ENCODE data around the gene PIPOX. TPM values are rescaled to one million over a fixed set of nuclear protein-coding genes. Genes with fewer than 3 reads are reported as not detected.

The PIPOX gene
- total and polyA plus RNA-seq, 2 experiments from 2014 or later: not detected

DNA sequence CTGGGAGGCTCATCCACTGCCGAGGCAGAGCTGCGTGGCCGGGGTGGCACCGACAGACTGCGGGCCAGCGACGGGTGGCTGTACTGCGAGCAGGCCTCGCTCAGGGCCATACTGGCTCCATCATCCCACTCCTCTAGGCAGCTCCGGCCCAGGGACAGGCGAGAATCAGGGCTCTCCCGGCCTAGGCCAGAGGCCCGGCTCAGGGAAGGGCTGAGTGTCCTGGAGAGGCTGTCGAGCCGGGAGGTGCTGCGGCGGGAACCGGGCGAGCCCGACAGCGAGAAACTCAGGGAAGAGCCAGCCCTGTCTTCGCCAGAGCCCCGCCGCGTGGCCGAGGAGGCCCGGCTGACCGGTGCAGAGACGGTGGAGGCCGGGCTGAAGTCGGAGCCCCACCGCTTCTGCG, 37.4 kb downstream of the PIPOX start:
- Histone ChIP-seq H3K9me2 (ENCODE audit: insufficient read depth) (no peaks in the 10 kb centered on the region), H4K20me1 (ENCODE audit: insufficient read depth) (no peaks in the 10 kb centered on the region), H2AFZ (no peak overlapping the region), H3F3A (ENCODE audit: insufficient read depth) (no peaks in the 10 kb centered on the region), H3K4me1 (ENCODE audit: insufficient read depth) (no peaks in the 10 kb centered on the region), H3K36me3 (ENCODE audit: low read depth) (no peaks in the 10 kb centered on the region), H3K79me2 (ENCODE audit: insufficient read depth) (no peaks in the 10 kb centered on the region), H3K27me3 (replicated peaks; ENCODE audit: insufficient read depth) (no peaks in the 10 kb centered on the region), H3K9me3 (ENCODE audit: low read depth) (no peaks in the 10 kb centered on the region), H3K4me3 (no peak overlapping the region), H3K4me2 (ENCODE audit: unreplicated experiment) (no peak overlapping the region), H3K9ac (no peak overlapping the region), H3K27ac (no peak overlapping the region)
- DNase-seq: no peak
- WGBS, 2 experiments (ENCODE audit: low coverage in 1 of 2, low lambda C conversion rate in 2 of 2, missing lambda C conversion rate in 2 of 2): 94 to 97% methylated on average over 17 to 32 of the region's 33 CpGs
- TF ChIP-seq EZH2phosphoT487 (IDR thresholded peaks at IDR 0.05; ENCODE audit: insufficient read depth, low read depth) (no peak), EZH2 (IDR thresholded peaks at IDR 0.05; ENCODE audit: insufficient read depth, poor library complexity, severe bottlenecking) (no peak)
- in situ Hi-C loops (cut with MboI): no loop called here

DNA sequence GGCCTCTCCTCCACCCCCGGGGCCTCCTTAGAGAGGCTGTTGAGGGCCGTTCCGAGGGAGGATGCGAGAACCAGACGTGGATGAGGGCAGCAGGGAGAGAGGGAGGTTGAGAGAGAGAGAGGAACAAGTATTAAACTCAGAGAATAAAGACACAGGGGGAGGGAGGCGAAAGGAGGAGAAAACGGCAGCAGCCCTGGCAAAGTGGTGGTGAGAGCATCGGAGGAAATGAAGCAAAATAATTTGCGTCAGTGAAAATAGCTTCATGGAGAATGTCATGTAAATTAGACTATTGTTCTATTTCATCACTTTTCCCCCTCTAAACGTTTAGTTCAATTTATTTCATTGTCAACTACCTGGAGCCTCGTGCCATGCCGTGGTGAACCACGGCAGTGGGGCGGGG, 38.0 kb downstream of the PIPOX start:
- no peaks in the 10 kb centered on the region for H3F3A ChIP-seq (ENCODE audit: insufficient read depth)

DNA sequence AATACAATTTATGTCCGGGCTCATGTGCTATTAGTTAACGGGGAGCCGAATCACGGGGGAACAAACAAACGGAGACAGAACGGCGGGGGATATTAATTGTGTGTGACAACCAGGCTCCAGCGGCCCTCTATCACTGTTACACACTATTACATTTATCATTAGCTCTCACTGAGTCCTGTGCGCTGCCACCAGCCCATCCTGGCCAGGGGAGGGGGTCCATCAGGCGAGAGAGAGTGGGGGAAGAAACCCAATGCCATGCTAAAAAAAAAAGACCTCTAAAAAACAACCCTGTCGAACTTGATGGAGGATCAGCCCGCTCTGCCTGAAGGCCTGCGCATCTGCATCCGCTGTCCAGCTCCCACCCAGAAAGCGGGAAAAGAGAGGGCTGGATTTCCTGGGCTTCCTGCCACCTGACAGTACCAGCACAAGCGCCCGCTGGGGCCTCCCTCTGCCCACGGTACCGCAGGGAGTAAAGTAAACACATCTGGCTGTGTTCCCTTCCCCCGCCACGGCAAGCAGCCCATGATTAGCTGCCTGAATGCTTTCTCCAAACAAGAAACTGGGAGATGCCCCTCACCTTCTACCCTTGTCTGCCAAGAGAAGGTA, 41.7 kb downstream of the PIPOX start:
- H3K9ac ChIP-seq: no peak overlapping the region
- no peak overlapping the region for H3K27ac ChIP-seq
- no peak overlapping the region for H3K4me3 ChIP-seq
- in situ Hi-C loops (cut with MboI): no loop called here
- DNase-seq: no peak
- no peak for TF ChIP-seq EZH2 (IDR thresholded peaks at IDR 0.05; ENCODE audit: insufficient read depth, poor library complexity, severe bottlenecking)
- TF ChIP-seq EZH2phosphoT487 (IDR thresholded peaks at IDR 0.05; ENCODE audit: insufficient read depth, low read depth): no peak
- H3K9me3 ChIP-seq (ENCODE audit: low read depth): no peaks in the 10 kb centered on the region
- no peak overlapping the region for H3K4me2 ChIP-seq (ENCODE audit: unreplicated experiment)
- no peaks in the 10 kb centered on the region for H3K9me2 ChIP-seq (ENCODE audit: insufficient read depth)
- no peak overlapping the region for H2AFZ ChIP-seq
- 85% methylated on average over 20 to 21 of the region's 21 CpGs for WGBS, 2 experiments (ENCODE audit: low coverage in 1 of 2, low lambda C conversion rate in 2 of 2, missing lambda C conversion rate in 2 of 2)
- no peaks in the 10 kb centered on the region; the same call in 1 of the 2 replicates for H3K36me3 ChIP-seq (ENCODE audit: low read depth)
- H3K4me1 ChIP-seq (ENCODE audit: insufficient read depth): no peaks in the 10 kb centered on the region
- no peaks in the 10 kb centered on the region for H3K79me2 ChIP-seq (ENCODE audit: insufficient read depth)
- H3F3A ChIP-seq (ENCODE audit: insufficient read depth): no peaks in the 10 kb centered on the region
- no peaks in the 10 kb centered on the region for H3K27me3 ChIP-seq (replicated peaks; ENCODE audit: insufficient read depth)
- no peaks in the 10 kb centered on the region for H4K20me1 ChIP-seq (ENCODE audit: insufficient read depth)

More for the DNA sequence above, 38.0 kb downstream of the PIPOX start:
- H3K27me3 ChIP-seq (replicated peaks; ENCODE audit: insufficient read depth): no peaks in the 10 kb centered on the region
- no peaks in the 10 kb centered on the region for H3K9me2 ChIP-seq (ENCODE audit: insufficient read depth)
- H3K79me2 ChIP-seq (ENCODE audit: insufficient read depth): no peaks in the 10 kb centered on the region
- no peak for DNase-seq
- no peak overlapping the region for H2AFZ ChIP-seq
- no peaks in the 10 kb centered on the region for H3K9me3 ChIP-seq (ENCODE audit: low read depth)
- H3K36me3 ChIP-seq (ENCODE audit: low read depth): no peaks in the 10 kb centered on the region
- H4K20me1 ChIP-seq (ENCODE audit: insufficient read depth): no peaks in the 10 kb centered on the region
- H3K27ac ChIP-seq: no peak overlapping the region
- TF ChIP-seq EZH2phosphoT487 (IDR thresholded peaks at IDR 0.05; ENCODE audit: insufficient read depth, low read depth) (no peak), EZH2 (IDR thresholded peaks at IDR 0.05; ENCODE audit: insufficient read depth, poor library complexity, severe bottlenecking) (no peak)
- no peak overlapping the region for H3K9ac ChIP-seq
- in situ Hi-C loops (cut with MboI): no loop called here
- 86 to 87% methylated on average over 14 of the region's 14 CpGs for WGBS, 2 experiments (ENCODE audit: low coverage in 1 of 2, low lambda C conversion rate in 2 of 2, missing lambda C conversion rate in 2 of 2)
- no peak overlapping the region for H3K4me2 ChIP-seq (ENCODE audit: unreplicated experiment)
- H3K4me1 ChIP-seq (ENCODE audit: insufficient read depth): no peaks in the 10 kb centered on the region
- H3K4me3 ChIP-seq: no peak overlapping the region

DNA sequence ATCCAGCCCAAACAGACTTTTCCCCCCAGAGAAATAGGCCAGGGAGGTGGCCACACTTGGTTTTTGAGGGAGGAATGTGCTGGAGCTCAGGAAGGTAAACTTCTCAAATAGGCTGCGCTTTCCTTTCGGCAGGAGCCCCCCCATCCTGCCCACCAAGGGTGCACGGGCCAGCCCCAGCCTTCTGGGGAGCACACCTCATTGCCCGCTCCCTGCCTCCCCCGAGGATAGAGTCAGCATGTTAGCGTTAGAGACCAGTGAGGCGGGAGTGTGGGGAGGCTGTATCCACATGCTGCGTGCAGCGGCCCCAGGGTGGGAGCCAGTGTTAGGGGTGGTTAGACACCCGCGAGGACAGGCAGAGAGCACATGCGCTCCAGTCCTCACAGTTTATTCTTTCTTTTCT, 42.3 kb downstream of the PIPOX start:
- H3K4me3 ChIP-seq: no peak overlapping the region
- TF ChIP-seq EZH2phosphoT487 (IDR thresholded peaks at IDR 0.05; ENCODE audit: insufficient read depth, low read depth): no peak
- no peak for TF ChIP-seq EZH2 (IDR thresholded peaks at IDR 0.05; ENCODE audit: insufficient read depth, poor library complexity, severe bottlenecking)
- no peaks in the 10 kb centered on the region; the same call in 1 of the 2 replicates for H3K36me3 ChIP-seq (ENCODE audit: low read depth)
- no peaks in the 10 kb centered on the region for H3F3A ChIP-seq (ENCODE audit: insufficient read depth)
- no peak overlapping the region for H2AFZ ChIP-seq
- no peak overlapping the region for H3K4me2 ChIP-seq (ENCODE audit: unreplicated experiment)
- H3K79me2 ChIP-seq (ENCODE audit: insufficient read depth): no peaks in the 10 kb centered on the region
- 95% methylated on average over 12 of the region's 12 CpGs for WGBS, 2 experiments (ENCODE audit: low coverage in 1 of 2, low lambda C conversion rate in 2 of 2, missing lambda C conversion rate in 2 of 2)
- no peaks in the 10 kb centered on the region for H3K4me1 ChIP-seq (ENCODE audit: insufficient read depth)
- no peak for DNase-seq
- in situ Hi-C loops (cut with MboI): no loop called here
- H3K9ac ChIP-seq: no peak overlapping the region
- no peaks in the 10 kb centered on the region for H3K27me3 ChIP-seq (replicated peaks; ENCODE audit: insufficient read depth)
- no peak overlapping the region for H3K27ac ChIP-seq
- no peaks in the 10 kb centered on the region for H3K9me3 ChIP-seq (ENCODE audit: low read depth)
- H4K20me1 ChIP-seq (ENCODE audit: insufficient read depth): no peaks in the 10 kb centered on the region
- H3K9me2 ChIP-seq (ENCODE audit: insufficient read depth): no peaks in the 10 kb centered on the region
